ENCODE results near the gene SMAD9. TPM values are rescaled to one million over a fixed set of nuclear protein-coding genes. Genes with fewer than 3 reads are reported as not detected.

Gene SMAD9
- total RNA-seq, 1 donor: not detected

DNA sequence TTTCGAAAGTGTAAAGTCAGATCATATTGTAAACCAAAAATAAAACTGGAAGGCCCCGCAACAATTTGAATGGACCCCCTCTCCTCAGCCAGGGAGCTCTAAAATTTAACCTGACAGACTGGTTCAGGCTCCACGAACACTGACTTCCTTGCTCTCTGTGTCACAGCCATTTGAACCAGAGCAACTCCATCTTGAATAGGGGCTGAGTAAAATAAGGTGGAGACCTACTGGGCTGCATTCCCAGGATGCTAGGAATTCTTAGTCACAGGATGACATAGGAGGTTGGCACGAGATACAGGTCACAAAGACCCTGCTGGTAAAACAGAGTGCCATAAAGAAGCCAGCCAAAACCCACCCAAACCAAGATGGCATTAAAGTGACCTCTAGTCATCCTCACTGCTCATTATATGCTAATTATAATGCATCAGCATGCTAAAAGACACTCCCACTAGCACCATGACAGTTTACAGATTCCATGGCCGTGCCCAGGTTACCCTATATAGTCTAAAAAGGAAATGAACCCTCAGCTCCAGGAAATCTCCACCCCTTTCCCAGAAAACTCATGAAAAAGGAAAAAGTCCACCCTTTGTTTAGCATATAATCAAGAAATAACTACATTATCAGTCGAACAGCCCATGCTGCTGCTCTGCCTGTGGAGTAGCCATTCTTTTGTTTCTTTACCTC lies 57.9 kb downstream of the SMAD9 start:
- no peaks in the 10 kb centered on the region for H3K9me3 ChIP-seq (ENCODE audit: low read depth, low read length)
- peaks cover 5% of the 10 kb centered on the region for H3K27me3 ChIP-seq (ENCODE audit: insufficient read depth, low read length)
- no peak overlapping the region for H3K4me3 ChIP-seq (ENCODE audit: low read length)
- peaks cover 5% of the 10 kb centered on the region for H3K4me1 ChIP-seq (ENCODE audit: insufficient read depth, low read length)

DNA sequence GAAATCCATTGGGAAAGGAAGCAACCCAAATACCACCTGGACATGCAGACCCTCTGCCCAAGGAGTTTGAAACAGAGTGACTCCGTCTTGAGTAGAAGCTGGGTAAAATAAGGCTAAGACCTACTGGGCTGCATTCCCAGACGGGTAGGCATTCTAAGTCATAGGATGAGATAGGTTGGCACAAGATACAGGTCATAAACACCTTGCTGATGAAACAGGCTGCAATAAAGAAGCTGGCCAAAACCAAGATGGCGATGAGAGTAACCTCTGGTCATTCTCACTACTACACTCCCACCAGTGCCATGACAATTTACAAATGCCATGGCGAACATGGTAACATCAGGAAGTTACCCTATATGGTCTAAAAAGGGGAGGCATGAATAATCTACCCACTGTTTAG lies 60.8 kb downstream of the SMAD9 start:
- Histone ChIP-seq H3K4me1 (ENCODE audit: insufficient read depth, low read length) (no peaks in the 10 kb centered on the region), H3K27me3 (ENCODE audit: insufficient read depth, low read length) (no peaks in the 10 kb centered on the region), H3K9me3 (ENCODE audit: low read depth, low read length) (no peaks in the 10 kb centered on the region), H3K4me3 (ENCODE audit: low read length) (no peak overlapping the region)

DNA sequence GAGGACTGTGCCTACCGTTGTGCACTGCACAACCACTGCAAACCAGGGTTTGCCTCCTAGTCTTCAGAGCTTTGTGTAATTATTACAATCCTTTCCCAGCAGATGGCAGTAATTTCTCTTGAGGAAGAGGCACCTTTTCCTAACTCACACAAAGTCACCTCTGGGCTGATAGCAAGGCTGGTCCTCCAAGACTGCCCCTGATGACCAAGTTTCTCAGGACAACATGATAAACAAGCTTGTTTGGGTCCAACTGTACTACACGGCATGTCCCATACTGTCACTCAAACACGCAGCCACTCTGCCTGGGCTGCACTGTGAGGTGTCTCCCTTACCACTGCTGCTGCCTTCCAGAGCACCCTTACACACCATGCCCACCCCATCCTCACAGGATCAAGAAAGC lies 61.7 kb downstream of the SMAD9 start:
- H3K9me3 ChIP-seq (ENCODE audit: low read depth, low read length): no peaks in the 10 kb centered on the region
- H3K27me3 ChIP-seq (ENCODE audit: insufficient read depth, low read length): no peaks in the 10 kb centered on the region
- no peaks in the 10 kb centered on the region for H3K4me1 ChIP-seq (ENCODE audit: insufficient read depth, low read length)
- H3K4me3 ChIP-seq (ENCODE audit: low read length): no peak overlapping the region

DNA sequence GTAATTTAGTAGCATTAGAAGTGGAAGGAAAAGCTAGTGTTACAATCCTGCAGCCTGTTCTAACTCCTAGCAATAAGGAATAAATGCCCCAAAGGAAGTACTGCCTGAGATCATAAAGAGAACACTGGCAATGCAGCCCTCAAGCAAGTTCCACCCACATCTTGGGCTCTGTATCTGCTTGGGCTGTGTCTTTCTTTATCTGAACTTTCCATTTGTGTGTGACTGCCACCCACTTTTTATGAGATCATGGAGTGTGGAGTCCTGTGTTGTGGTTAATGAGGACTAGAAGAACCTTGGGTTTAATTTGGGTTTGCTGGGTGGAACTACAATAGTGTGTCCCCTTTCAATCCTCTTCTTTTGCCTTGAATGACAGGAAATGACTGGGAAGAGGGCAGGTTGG lies 62.8 kb downstream of the SMAD9 start:
- Histone ChIP-seq H3K9me3 (ENCODE audit: low read depth, low read length) (no peaks in the 10 kb centered on the region), H3K4me3 (ENCODE audit: low read length) (no peak overlapping the region), H3K4me1 (ENCODE audit: insufficient read depth, low read length) (no peaks in the 10 kb centered on the region), H3K27me3 (ENCODE audit: insufficient read depth, low read length) (no peaks in the 10 kb centered on the region)

DNA sequence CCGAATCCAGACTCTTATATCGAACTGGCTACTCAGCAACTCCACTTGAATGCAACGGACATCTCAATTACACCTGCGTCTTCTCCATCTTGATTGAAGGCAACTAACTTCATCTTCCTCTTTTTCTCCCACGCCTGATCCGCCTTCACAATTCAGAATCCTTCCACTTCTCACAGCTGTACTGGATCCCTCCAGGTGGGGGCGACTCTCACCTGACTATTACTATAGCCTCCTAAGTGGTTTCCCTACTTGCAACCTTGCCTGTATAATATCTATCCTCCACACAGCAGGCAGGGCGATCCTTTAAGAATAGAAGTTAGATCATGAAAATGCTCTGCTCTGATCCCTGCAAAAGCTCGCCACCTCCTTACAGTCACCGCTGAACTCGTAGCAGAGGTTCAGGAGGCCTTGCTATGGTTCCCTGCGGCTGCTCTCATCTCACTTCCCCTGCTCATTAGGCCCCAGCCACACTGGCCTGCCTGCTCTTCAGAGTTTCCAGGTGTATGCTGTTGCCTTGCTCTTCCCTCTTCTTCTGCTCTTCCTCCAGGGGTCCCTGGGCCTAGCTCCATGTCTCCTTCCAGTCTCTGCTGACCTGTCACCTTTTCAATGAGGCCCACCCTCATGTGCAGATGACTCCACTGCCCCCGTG lies 69.1 kb downstream of the SMAD9 start:
- Histone ChIP-seq H3K9me3 (ENCODE audit: low read depth, low read length) (no peaks in the 10 kb centered on the region), H3K4me3 (ENCODE audit: low read length) (no peak overlapping the region), H3K27me3 (ENCODE audit: insufficient read depth, low read length) (no peaks in the 10 kb centered on the region), H3K4me1 (ENCODE audit: insufficient read depth, low read length) (no peaks in the 10 kb centered on the region)

DNA sequence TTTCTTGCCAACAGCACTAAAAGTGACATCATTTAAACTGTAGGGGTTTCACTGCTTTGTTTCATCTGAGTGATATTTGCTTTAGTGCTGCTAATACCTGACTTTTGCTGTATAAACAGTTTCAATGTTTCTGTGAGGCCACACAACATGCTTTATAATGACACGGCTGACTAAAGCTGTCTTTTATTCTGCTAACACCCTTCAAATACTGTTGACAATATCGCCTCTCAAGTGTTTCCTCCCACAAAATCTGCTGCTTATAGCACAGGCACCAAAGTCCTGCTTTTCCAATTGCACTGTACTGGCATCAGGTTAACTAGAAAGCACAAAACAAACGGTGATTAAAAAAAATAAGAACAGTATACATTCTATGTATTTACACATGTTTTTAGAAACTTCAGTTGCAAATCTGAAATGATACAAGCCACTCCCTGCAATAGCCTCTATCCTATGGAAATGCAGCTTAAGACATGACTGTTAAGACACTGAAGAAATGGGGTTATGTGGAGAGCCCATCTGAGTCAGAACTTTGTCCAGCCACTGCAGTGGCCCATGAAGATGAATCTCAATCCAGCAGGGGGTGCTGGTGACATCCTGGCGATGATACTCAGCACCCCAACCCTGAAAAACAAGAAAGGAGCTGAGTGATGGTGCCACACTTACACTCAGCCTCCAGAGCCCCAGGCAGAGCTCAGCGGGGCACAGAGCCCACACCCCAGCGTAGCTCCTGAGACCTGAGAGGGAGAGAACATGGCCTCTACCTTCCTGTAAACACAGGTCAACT lies 71.6 kb downstream of the SMAD9 start:
- Histone ChIP-seq H3K27me3 (ENCODE audit: insufficient read depth, low read length) (no peaks in the 10 kb centered on the region), H3K4me3 (ENCODE audit: low read length) (no peak overlapping the region), H3K4me1 (ENCODE audit: insufficient read depth, low read length) (no peaks in the 10 kb centered on the region), H3K9me3 (ENCODE audit: low read depth, low read length) (no peaks in the 10 kb centered on the region)

DNA sequence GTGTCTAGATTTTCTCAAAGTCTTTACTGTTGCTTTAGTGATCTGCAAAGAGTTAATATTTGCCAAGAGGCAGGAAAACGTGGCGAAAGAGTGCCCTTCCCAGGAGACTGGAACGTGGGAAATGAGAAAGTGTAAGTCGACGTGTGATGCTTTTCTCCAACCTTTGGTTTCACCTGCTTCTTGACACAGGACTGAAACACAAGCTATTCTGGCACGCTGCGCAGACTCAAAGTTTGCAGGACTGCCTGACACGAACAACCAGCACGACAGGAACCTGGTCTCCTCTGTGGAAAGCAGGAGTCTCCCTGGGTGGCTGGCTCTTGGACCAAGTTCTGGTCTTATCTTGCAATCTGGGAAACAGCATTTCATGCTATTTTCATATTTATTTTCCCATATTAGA lies 72.4 kb downstream of the SMAD9 start:
- H3K9me3 ChIP-seq (ENCODE audit: low read depth, low read length): no peaks in the 10 kb centered on the region
- H3K27me3 ChIP-seq (ENCODE audit: insufficient read depth, low read length): no peaks in the 10 kb centered on the region
- no peaks in the 10 kb centered on the region for H3K4me1 ChIP-seq (ENCODE audit: insufficient read depth, low read length)
- H3K4me3 ChIP-seq (ENCODE audit: low read length): no peak overlapping the region

DNA sequence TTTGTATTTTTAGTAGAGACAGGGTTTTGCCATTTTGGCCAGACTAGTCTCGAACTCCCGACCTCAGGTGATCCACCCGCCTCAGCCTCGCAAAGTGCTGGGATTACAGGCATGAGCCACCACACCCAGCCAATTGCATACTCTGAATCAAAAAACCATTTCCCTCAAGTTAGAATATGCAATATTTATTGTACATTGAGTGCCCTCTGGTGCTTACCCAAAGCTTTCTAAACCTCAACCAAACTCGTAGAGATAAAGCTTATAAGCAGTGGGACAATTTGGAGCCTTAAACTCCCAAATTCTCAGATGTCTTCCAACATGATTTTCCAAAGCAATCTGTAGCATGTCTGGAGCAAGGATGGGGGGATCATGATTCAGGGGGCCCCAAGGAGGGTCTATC lies 78.6 kb downstream of the SMAD9 start:
- Histone ChIP-seq H3K4me3 (ENCODE audit: low read length) (no peak overlapping the region), H3K4me1 (ENCODE audit: insufficient read depth, low read length) (no peaks in the 10 kb centered on the region), H3K27me3 (ENCODE audit: insufficient read depth, low read length) (no peaks in the 10 kb centered on the region), H3K9me3 (ENCODE audit: low read depth, low read length) (no peaks in the 10 kb centered on the region)

DNA sequence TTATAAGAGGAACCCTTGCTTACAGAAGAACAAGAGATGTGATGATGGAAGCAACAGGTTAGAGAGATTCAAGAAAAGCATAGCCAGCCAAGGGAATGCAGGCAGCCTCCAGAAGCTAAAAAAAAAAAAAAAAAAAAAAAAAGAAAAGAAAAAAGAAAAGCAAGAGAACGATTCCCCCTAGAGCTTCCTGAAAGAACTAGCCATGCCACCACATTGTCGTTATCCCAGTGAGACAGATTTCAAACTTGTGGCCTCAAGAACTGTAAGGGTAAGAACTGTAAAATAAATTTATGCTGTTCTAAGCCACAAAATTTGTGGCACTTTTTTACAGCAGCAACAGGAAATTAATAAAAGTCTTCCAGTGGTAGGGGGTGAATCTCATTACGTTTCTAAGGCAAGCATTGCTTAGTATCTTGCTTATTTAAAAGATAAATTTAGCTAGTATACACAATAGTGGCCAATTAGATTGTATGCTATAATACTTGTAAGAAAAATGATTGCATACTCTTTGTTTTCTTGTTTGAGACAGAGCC lies 79.3 kb downstream of the SMAD9 start:
- no peaks in the 10 kb centered on the region for H3K4me1 ChIP-seq (ENCODE audit: insufficient read depth, low read length)
- no peak overlapping the region for H3K4me3 ChIP-seq (ENCODE audit: low read length)
- no peaks in the 10 kb centered on the region for H3K27me3 ChIP-seq (ENCODE audit: insufficient read depth, low read length)
- H3K9me3 ChIP-seq (ENCODE audit: low read depth, low read length): no peaks in the 10 kb centered on the region

DNA sequence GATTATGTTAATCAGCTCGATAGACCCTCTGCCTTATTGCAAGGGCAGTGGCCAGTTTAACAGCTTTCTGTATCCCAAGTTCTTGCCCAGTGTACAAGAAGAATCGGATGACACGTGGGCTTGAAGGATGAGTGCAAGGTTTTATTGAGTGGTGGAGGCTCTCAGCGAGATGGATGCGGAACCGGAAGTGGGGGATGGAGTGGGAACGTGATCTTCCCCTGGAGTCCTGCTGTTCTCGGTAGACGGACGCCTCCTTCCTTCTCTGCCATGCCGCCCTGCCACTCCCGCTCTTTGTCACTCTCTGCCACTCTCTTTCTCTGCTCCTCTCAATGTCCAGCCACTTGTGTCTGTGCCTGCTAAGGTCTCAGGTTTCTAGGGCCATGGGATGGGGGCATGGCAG lies 80.1 kb downstream of the SMAD9 start:
- Histone ChIP-seq H3K4me3 (ENCODE audit: low read length) (no peak overlapping the region), H3K9me3 (ENCODE audit: low read depth, low read length) (no peaks in the 10 kb centered on the region), H3K4me1 (ENCODE audit: insufficient read depth, low read length) (no peaks in the 10 kb centered on the region), H3K27me3 (ENCODE audit: insufficient read depth, low read length) (no peaks in the 10 kb centered on the region)

DNA sequence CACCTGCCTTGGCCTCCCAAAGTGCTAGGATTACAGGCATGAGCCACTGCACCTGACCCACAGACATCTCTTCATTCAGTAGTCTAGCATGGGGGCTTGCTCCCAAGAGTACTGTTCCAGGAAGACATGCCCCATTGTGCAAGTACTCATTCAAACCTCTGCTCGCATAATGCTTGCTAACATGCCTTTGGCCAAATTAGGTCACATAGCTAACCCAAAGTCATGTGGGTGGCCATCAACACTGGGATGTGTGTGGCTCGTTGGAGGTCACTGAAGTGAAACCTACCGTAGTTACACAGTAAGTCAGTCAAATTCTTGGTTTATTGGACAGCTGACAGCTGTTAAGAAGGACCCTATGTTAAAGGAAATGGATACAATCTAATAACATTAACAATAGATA lies 80.8 kb downstream of the SMAD9 start:
- no peaks in the 10 kb centered on the region for H3K4me1 ChIP-seq (ENCODE audit: insufficient read depth, low read length)
- no peak overlapping the region for H3K4me3 ChIP-seq (ENCODE audit: low read length)
- H3K27me3 ChIP-seq (ENCODE audit: insufficient read depth, low read length): no peaks in the 10 kb centered on the region
- H3K9me3 ChIP-seq (ENCODE audit: low read depth, low read length): no peaks in the 10 kb centered on the region

DNA sequence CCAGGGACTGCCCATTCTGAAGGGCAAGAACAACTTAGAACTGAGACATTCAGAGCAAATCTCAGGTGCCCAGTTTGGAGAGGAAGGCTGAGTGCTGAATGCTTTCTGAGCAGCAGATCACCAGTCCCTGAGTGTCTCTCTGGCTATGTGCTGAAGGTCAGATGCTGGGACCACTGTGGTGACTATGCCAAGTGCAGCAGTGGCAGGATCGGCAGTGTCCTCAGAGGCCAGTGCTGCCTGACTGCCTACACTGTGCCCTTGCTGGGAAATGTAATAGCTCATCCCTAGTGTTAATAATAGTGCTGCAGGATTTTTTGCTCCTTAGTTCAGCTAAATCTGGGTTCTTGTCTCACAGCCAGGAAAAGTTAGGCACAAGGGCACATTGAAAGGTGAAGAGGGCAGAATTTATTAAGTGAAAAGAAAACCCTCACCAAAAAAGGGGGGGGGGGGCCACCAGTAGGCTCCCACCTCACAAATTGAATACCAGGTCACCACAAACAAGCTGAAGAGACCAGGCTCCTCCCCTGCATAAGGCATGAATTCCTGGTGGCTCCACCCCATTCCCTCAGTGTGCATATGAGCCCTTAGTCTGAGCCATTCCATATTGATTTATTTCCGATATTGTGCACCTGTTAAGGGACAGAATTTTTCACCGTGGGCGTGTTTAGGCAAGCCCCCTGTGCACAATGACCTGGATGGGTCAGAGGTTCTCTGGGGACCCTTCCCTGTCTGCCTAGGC lies 82.5 kb downstream of the SMAD9 start:
- no peak overlapping the region for H3K4me3 ChIP-seq (ENCODE audit: low read length)
- no peaks in the 10 kb centered on the region for H3K27me3 ChIP-seq (ENCODE audit: insufficient read depth, low read length)
- H3K4me1 ChIP-seq (ENCODE audit: insufficient read depth, low read length): no peaks in the 10 kb centered on the region
- no peaks in the 10 kb centered on the region for H3K9me3 ChIP-seq (ENCODE audit: low read depth, low read length)

DNA sequence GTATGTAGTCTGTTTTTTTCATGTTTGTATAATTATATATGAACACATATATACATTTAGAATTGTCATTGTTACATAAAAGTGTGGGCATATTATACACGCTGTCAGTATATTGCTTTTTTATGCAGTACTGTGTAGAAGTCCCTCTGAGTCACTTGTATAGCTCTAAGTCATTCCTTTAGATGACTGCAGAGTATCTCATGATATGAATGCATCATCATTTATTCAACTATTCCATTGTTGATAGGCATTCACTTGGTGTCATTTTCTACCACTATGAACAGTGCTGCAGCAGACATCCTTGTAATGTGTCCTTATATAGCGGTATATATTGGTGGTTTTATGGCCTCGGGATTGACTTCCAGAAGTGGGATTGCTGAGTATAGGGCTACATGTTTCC lies 85.7 kb downstream of the SMAD9 start:
- no peaks in the 10 kb centered on the region for H3K27me3 ChIP-seq (ENCODE audit: insufficient read depth, low read length)

DNA sequence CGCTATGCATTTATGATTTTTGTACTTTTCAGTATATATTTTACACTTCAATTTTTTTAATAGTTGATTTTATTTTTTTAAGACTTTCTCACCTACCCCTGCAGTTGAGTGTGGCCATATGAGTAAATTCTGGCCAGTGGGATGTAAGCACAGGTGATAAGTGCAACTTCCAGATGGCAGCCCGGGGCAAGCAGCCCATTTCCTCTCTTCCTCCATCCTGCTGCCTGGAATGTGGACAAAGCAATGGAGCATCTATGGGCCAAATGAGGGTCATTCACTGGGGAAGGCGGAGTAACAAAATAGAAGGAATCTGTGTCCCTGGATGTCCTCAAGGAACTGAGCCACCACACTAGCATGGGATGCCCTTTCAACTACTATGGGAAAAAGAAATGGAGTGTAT lies 88.7 kb downstream of the SMAD9 start:
- no peaks in the 10 kb centered on the region for H3K9me3 ChIP-seq (ENCODE audit: low read depth, low read length)
- H3K4me1 ChIP-seq (ENCODE audit: insufficient read depth, low read length): no peaks in the 10 kb centered on the region
- H3K4me3 ChIP-seq (ENCODE audit: low read length): no peak overlapping the region
- H3K27me3 ChIP-seq (ENCODE audit: insufficient read depth, low read length): no peaks in the 10 kb centered on the region

More for the DNA sequence above, 85.7 kb downstream of the SMAD9 start:
- H3K9me3 ChIP-seq (ENCODE audit: low read depth, low read length): no peaks in the 10 kb centered on the region
- no peak overlapping the region for H3K4me3 ChIP-seq (ENCODE audit: low read length)
- no peaks in the 10 kb centered on the region for H3K4me1 ChIP-seq (ENCODE audit: insufficient read depth, low read length)

DNA sequence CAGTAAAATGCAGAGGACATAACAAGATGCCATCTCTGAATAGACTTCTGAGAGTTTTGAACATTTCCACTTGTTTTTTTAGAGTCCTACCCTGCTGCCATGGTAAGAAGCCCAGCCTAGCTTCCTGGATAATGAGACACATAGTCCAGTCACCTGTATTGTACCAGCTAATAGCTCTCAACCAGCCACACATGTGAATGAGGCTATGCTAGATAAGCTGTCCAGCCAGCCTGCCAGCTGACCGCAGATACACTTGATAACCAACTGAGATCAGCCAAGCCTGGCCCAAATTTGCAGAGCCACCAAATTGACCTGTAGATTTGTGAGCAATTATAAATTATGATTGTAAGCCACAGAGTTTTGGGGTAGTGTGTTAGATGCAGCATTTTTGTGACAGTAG lies 90.3 kb downstream of the SMAD9 start:
- Histone ChIP-seq H3K9me3 (ENCODE audit: low read depth, low read length) (no peaks in the 10 kb centered on the region), H3K4me1 (ENCODE audit: insufficient read depth, low read length) (no peaks in the 10 kb centered on the region), H3K27me3 (ENCODE audit: insufficient read depth, low read length) (no peaks in the 10 kb centered on the region)

More for the DNA sequence above, 90.3 kb downstream of the SMAD9 start:
- H3K4me3 ChIP-seq (ENCODE audit: low read length): no peak overlapping the region

All from mononuclear cell (primary cell).